HG03575 (cell line): ENCODE data around the gene MIR17HG.
"Not testable (repeated sequence)": the region's sequence is repeated elsewhere in the genome, so short reads cannot be mapped to it uniquely, and the experiment has no call there.

ENCODE experiments used
- ATAC-seq: cut with Tn5 transposase; IDR thresholded peaks from one replicate; pipeline ENCODE4 v1.9.1; 2021; ENCODE audit not compliant: unreplicated experiment, insufficient number of reproducible peaks, low FRiP score; ENCODE audit errors: extremely low read depth

Gene MIR17HG

GRCh38 chr13:91331047-91331915 is 16.2 kb upstream of the MIR17HG start:
- peak; percentile 66 for ATAC-seq

- ATAC-seq = no peak
Measured at GRCh38 chr13:91346062-91346461, 1.4 kb upstream of the MIR17HG start.

- peak; percentile 4 for ATAC-seq
Measured at GRCh38 chr13:91346850-91347201, 661 bp upstream of the MIR17HG start.

DNA sequence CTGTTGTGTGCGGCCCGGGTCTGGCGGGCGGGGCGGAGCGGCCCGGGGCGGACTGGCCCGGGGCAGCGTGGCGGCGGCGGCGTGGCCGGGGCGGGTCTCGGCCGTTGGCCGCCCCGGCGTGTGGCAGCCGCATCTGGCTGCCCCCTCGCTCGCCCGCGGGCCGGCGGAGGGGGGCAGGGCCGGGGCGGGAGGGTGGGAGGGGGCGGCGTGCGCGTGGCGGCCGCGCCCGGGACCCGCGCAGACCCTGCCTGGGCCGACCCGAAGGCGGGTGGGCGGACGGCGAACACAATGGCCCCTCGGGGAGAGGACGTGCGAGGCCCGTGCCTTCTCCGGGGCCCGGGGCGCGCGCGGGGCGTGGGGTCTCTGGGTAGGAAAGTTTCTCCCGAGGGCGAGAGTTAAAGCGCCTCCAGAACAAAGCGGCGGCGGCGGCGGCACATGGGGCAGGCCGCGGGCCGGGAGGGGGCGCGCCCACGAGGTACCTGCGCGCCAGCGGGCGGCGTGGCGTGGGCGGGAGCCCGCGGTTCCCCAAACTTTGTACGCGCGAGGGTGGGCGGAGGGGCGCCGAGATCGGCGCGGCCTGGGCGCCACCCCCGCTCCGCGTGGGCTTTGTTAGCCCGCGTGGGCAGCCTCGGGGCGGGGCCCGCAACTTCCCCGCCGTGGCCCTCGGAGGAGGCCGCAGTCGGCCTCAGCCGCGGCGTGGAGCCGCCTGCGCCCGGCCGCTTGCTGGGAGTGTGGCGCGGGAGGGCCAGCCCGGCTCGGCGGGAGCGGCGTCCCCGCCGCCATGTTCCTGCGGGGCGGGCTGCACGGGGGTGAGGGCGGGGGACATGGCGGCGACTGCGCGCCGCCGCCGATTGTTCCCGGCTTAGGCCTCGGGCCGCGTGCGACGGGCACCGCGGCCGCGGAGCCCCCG is 764 bp downstream of the MIR17HG start:
- no peak for ATAC-seq

DNA sequence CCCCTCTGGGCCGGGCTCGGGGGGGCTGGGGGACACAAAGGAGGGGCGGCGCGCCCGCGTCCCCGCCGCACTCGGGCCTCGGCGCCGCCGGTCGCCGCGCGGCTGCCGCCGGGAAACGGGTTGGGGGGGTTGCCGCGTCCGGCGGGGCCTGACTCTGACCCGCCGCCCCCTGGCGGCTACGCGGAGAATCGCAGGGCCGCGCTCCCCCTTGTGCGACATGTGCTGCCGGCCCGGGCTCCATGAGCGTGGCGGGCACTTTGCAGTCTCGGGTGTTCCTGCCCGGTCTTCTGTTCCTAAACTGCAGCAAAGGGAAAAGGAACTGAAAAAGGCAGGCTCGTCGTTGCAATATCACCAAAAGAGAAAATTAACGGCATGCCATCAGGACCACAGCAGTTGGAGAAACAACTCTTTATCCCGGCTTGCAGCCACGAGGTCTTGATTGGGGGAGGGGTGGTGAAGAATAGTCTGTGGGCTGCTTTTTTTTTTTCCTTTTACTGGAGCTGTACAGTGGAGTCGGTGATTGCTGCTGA is 1.5 kb downstream of the MIR17HG start:
- peak; percentile 22 for ATAC-seq

GRCh38 chr13:91349992-91350911 is 2.8 kb downstream of the MIR17HG start:
- ATAC-seq = no peak

DNA sequence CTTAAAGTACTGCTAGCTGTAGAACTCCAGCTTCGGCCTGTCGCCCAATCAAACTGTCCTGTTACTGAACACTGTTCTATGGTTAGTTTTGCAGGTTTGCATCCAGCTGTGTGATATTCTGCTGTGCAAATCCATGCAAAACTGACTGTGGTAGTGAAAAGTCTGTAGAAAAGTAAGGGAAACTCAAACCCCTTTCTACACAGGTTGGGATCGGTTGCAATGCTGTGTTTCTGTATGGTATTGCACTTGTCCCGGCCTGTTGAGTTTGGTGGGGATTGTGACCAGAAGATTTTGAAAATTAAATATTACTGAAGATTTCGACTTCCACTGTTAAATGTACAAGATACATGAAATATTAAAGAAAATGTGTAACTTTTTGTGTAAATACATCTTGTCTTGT is 3.6 kb downstream of the MIR17HG start:
- ATAC-seq = no peak

DNA sequence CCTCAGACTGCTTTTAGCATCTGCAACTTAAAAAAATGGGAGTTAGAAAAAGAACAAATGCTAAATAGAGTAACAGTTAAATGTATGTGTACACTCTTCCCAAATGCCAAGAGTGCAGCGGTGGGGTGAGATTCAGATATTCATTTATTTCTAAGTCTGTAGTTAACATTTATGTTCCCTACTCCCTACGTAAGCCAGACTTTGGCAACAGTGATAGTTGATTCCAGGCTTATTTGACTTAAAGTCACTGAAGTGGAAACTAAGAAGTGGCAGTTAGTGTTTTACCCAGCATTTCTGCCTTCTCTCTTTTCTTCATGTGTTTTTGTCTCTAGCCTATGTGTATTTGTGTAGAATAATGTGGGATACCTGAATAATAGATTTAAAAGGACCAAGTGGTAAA is 4.5 kb downstream of the MIR17HG start:
- no peak for ATAC-seq

DNA sequence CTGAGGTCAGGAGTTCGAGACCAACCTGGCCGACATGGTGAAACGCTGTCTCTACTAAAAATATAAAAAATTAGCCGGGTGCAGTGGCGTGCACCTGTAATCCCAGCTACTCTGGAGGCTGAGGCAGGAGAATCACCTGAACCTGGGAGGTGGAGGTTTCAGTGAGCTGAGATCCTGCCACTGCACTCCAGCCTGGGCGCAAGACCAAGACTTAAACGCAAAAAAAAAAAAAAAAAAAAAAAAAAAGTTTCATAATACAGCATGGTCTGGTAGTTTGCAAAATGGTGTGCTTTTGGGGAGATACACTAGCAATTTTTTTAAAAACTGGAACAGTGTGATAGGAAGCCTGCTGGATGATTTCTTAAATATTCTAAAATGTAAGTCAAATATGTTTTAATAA is 5.4 kb downstream of the MIR17HG start:
- not testable (repeated sequence) for ATAC-seq

GRCh38 chr13:91353494-91353893 is 6.0 kb downstream of the MIR17HG start:
- ATAC-seq = no peak

- ATAC-seq = no peak
Measured at GRCh38 chr13:91355099-91355825, 7.8 kb downstream of the MIR17HG start.

DNA sequence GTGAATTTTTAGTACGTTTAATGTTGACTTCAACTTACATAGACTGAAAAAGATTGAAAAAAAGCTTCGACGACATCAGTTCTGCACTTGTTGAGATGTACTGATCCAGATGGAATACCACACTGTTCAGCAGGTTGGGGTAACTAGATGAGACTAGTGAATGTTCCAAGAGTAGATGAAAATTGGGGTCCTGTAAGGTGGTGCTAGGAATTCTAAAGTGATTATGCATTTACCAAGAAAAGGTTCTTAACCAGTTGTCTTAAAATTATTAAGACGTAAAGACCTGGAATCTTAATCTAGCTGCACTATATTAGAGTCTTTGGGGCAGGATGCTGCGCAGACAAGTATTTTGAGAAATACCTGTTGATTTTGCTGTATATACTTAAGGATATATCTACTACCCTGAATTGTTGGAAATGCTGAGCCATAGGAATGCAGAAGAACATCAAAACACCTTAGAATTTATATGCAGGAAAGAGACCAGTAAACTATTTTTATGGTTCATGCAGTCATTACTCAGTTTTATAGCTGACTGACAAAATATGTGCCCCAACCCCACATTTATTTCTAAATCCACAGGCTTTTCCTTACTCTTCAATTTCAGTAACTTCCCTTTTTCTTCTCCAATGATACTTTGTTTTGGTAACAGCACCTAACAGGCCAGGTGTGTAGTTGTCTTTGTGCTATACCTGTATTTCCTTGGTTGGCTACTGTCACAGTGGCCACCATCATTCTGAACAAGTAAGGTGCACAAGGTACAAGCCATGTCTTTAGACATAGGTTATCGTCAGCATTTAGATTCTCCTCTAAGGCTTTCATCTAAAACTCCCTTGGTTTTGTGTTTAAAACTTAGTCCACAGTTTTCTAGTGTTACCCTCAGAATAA is 8.6 kb downstream of the MIR17HG start:
- no peak for ATAC-seq

- ATAC-seq = no peak
Measured at GRCh38 chr13:91356919-91357612, 9.6 kb downstream of the MIR17HG start.

GRCh38 chr13:91357613-91358386 is 10.3 kb downstream of the MIR17HG start:
- no peak for ATAC-seq

DNA sequence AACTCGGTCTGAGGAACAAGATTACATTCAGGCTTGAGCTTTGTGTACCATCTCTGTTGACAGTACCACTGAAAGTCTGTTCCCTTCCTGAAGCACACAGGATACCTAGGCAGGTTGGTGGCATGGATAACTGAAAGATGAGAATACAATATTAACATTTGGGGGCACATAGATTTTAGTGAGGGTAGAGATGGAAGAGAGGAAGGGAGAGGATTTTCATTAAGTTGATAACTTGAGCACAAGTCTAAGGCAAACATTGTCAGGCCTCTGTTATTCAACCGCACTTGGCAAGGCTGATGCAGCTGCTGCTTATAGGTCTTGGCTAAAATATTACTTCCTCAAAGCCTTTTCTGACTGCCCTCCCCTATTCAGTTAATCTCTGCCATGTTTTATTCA is 10.9 kb downstream of the MIR17HG start:
- ATAC-seq = no peak

DNA sequence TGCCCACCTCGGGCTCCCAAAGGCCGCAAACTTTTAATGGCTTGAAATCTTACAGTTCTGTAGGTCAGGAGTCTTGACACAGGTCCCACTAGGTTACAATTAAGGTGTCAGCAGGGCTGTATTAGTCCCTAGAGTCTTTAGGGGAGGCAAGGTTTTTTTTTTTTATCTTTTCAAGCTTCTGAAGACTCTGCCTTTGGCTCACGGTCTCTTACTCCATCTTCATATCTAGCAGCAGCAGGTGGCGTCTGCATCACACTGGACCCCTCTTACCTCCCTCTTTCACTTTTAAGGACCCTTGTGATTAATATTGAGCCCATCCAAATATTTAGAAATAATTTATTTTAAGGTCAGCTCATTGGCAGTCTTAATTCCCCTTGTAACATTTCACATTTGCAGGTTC is 11.6 kb downstream of the MIR17HG start:
- no peak for ATAC-seq
